Gastrocnemius medialis (tissue), 4 donors: ENCODE measurements around the gene LRRC27. TPM values are rescaled to one million over a fixed set of nuclear protein-coding genes. Genes with fewer than 3 reads are reported as not detected.

Experiments
- ATAC-seq, 2 donors: fragments of 150-250 bp; one replicate each; pipeline ENCODE4 v1.9.1; 2016
- DNase-seq, 2 donors: peaks; one replicate each; pipeline ENCODE4 v3.0.0-alpha.2; 2019
- H3K27ac ChIP-seq, 4 donors: fragments of 200-600 bp; sonication (generic); 1 replicate in 1 of 4; 2 replicates in 3 of 4; pipeline ENCODE4 v1.5.1; 2016 to 2018; ENCODE audit warnings: mild to moderate bottlenecking in 2 of 4, moderate library complexity in 1 of 4
- H3K27me3 ChIP-seq, 3 donors: fragments of 200-600 bp; sonication (generic) in 2 of 3; 1 replicate in 1 of 3; 2 replicates in 2 of 3; pipeline versions ENCODE4 v1.5.1 to v1.6.0; 2016 to 2019; ENCODE audit warnings: mild to moderate bottlenecking in 1 of 3, moderate library complexity in 1 of 3
- H3K36me3 ChIP-seq, 2 donors: fragments of 200-600 bp; sonication (generic) in 1 of 2; one replicate each; pipeline ENCODE4 v1.5.1; 2017 to 2018
- H3K4me1 ChIP-seq, 2 donors: fragments of 200-600 bp; sonication (generic) in 1 of 2; one replicate each; pipeline ENCODE4 v1.5.1; 2016 to 2017; ENCODE audit warnings: mild to moderate bottlenecking in 2 of 2
- H3K4me3 ChIP-seq, 4 donors: fragments of 200-600 bp; sonication (generic) in 3 of 4; 1 replicate in 1 of 4; 2 replicates in 3 of 4; pipeline ENCODE4 v1.5.1; 2016 to 2019; ENCODE audit warnings: mild to moderate bottlenecking in 2 of 4
- H3K9me3 ChIP-seq, 3 donors: fragments of 200-600 bp; sonication (generic) in 2 of 3; 1 replicate in 1 of 3; 2 replicates in 2 of 3; pipeline ENCODE4 v1.5.1; 2016 to 2019
- POLR2A ChIP-seq, 2 donors: fragments of 450-650 bp; IDR thresholded peaks; one replicate each; pipeline ENCODE4 v1.6.1; 2017; ENCODE audit warnings: antibody characterized with exemption in 2 of 2, mild to moderate bottlenecking in 2 of 2, moderate library complexity in 2 of 2
- in situ Hi-C, 4 donors: fragments of 200-750 bp; cut with MboI; loops; one replicate each; pipeline versions ENCODE4 v1.15.0 to v1.8.0; 2017; ENCODE audit warnings: low sequenced_read_pairs in 4 of 4
- intact Hi-C: fragments of 100-400 bp; cut with DNase I; formaldehyde crosslinking; loops from one replicate; pipeline ENCODE4 v1.15.1; 2023; ENCODE audit warnings: low total_unique reads
- total RNA-seq, 4 donors: library from RNA; depleted of rRNA; stranded (reverse); fragments of >200 nt; gene quantifications; one replicate each; pipeline versions ENCODE4 v1.1.0 to v1.2.3, GENCODE V29; 2016
- TF ChIP-seq, protein P1 (sequence below), 5 experiments: fragments of 450-650 bp in 3 of 5; fragments of 200-600 bp in 2 of 5; sonication (generic) in 2 of 5; IDR thresholded peaks in 4 of 5; conservative IDR thresholded peaks in 1 of 5; 1 replicate in 4 of 5; 2 replicates in 1 of 5; pipeline ENCODE4 v1.5.1; 2016 to 2019; ENCODE audit warnings: antibody characterized with exemption in 5 of 5, mild to moderate bottlenecking in 3 of 5, moderate library complexity in 3 of 5

Gene LRRC27
- total RNA-seq, 4 donors from 2014 or later, result 1.0 to 7.0 (median 4.1) TPM

DNA sequence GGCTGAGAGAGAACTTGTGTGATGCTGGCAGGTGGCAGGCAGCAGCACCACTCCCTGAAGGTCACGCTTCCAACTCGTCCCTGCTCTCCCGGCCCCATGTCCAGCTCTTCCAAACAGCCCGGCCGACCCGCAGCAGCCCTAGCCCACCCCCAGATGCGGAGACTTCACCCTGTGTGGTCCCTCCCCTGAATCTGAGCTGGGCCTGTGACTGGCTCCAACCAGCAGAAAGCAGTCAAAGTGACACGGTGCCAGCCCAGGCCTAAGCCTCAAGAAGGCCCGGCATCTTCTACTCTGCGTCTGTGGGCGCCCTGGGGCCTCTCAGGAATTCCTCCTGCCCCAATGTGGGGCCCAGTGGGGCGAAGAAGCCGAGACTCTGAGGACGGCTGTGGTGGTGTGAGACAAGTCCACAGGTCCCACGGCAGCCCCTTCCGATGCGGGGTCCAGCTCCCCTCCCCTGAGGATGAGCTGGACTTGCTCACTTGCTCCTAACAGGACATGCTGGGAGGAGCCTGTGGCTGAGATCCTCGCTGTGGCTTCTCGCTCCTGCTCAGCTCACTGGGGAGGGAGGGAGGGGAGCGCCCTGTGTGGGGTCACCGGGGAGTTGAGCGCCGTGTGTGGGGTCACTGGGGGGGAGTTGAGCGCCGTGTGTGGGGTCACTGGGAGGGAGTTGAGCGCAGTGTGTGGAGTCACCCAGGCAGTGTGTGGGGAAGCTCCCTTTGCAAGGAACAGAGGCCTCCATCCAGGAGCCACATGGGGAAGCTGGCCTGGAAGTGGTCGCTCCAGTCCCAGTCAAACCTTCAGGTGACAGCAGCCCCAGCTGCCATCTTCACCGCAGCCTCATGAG lies 33.7 kb upstream of the LRRC27 start:
- ATAC-seq, result no peak

DNA sequence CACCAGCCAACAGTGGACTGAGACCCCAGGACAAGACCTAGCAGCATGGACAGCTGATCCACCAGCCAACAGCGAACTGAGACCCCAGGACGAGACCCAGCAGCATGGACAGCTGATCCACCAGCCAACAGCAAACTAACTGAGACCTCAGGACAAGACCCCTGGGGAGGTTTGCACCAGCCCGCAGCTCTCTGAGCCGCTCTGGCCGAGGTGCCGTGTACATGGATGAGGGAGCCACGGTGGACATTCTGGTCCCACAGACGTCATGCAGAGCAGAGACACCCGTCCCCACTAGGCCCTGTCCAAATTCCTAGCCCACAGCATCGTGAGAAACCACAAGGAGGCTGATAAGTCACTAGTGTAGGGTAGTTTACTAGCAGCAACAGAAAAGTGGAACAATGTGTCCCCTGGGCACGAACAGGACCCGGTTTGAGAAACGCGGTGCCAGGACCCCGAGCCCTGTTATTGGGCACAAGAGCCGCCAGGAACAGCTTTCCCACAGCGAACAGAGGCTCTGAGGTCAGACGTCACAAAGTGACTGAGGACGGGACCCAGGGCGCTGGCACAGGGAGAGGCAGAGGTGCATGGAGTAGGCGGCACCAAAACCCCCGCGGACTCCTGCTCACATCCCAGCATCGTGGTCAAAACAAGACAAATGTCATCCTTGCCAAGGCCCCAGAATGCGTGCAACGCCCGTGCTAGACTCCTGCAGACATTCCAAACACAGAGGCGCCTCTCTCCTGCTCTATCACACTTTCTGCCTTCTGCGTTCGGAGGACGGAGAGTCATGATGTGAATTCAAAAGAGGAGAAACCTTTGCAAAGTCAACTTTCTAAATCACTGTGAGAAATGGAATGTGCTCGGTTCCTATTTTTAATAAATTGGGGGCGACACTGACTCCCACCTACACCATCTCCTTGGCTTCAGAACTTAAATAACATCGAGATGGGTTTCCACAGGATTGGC lies 32.3 kb upstream of the LRRC27 start:
- no peaks in the 10 kb centered on the region for H3K4me1 ChIP-seq
- H3K27ac ChIP-seq, result no peak overlapping the region
- no peaks in the 10 kb centered on the region for H3K36me3 ChIP-seq
- no peak for TF ChIP-seq POLR2A (IDR thresholded peaks at IDR 0.05)
- TF ChIP-seq, protein P1, sequence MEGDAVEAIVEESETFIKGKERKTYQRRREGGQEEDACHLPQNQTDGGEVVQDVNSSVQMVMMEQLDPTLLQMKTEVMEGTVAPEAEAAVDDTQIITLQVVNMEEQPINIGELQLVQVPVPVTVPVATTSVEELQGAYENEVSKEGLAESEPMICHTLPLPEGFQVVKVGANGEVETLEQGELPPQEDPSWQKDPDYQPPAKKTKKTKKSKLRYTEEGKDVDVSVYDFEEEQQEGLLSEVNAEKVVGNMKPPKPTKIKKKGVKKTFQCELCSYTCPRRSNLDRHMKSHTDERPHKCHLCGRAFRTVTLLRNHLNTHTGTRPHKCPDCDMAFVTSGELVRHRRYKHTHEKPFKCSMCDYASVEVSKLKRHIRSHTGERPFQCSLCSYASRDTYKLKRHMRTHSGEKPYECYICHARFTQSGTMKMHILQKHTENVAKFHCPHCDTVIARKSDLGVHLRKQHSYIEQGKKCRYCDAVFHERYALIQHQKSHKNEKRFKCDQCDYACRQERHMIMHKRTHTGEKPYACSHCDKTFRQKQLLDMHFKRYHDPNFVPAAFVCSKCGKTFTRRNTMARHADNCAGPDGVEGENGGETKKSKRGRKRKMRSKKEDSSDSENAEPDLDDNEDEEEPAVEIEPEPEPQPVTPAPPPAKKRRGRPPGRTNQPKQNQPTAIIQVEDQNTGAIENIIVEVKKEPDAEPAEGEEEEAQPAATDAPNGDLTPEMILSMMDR (IDR thresholded peaks at IDR 0.05 in 4 of 5, conservative IDR thresholded peaks at IDR 0.05 in 1 of 5), result no peak
- H3K27me3 ChIP-seq, result peaks cover 0 to 3% (median 0%) of the 10 kb centered on the region in 3 donors
- no peak for ATAC-seq
- in situ Hi-C loops, result no loop called here
- DNase-seq, result no peak
- no peak overlapping the region for H3K4me3 ChIP-seq
- H3K9me3 ChIP-seq, result no peaks in the 10 kb centered on the region
- intact Hi-C loops, result no loop called here

More for the DNA sequence above, 33.7 kb upstream of the LRRC27 start:
- H3K27me3 ChIP-seq, result peaks cover 0 to 3% (median 0%) of the 10 kb centered on the region in 3 donors
- H3K4me1 ChIP-seq, result no peaks in the 10 kb centered on the region
- in situ Hi-C loops (no loop called here), intact Hi-C loops (no loop called here)
- no peaks in the 10 kb centered on the region for H3K36me3 ChIP-seq
- no peak for TF ChIP-seq POLR2A (IDR thresholded peaks at IDR 0.05)
- TF ChIP-seq, protein P1 (IDR thresholded peaks at IDR 0.05 in 4 of 5, conservative IDR thresholded peaks at IDR 0.05 in 1 of 5), result no peak
- no peak for DNase-seq
- no peak overlapping the region for H3K27ac ChIP-seq
- H3K4me3 ChIP-seq, result no peak overlapping the region
- no peaks in the 10 kb centered on the region for H3K9me3 ChIP-seq

DNA sequence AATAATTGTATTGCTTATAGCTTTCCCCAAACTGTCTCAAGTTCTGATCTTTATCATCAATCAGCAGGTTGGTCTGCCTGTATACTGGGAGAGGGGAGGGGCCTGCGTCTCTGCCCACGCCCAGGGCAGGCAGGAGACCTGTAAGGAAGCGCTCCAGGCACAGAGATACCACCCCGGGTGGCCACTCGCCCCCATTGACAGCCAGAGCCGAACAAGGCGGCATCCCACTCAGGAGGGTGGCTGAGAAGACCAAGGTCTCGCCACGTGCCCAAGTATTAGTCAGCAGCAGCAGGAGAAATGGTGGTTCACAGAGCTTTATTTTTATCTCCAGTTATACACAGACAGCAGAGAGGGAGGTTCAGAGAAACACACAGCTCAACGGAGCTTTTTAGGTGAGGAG lies 31.4 kb upstream of the LRRC27 start:
- Histone ChIP-seq H3K27me3 (peaks cover 0 to 7% (median 6%) of the 10 kb centered on the region in 3 donors), H3K9me3 (no peaks in the 10 kb centered on the region), H3K4me3 (no peak overlapping the region), H3K27ac (no peak overlapping the region), H3K4me1 (no peaks in the 10 kb centered on the region), H3K36me3 (no peaks in the 10 kb centered on the region)
- intact Hi-C loops (no loop called here), in situ Hi-C loops (no loop called here)
- TF ChIP-seq POLR2A (IDR thresholded peaks at IDR 0.05), result no peak
- TF ChIP-seq, protein P1 (IDR thresholded peaks at IDR 0.05 in 4 of 5, conservative IDR thresholded peaks at IDR 0.05 in 1 of 5), result no peak
- ATAC-seq (no peak), DNase-seq (no peak)

DNA sequence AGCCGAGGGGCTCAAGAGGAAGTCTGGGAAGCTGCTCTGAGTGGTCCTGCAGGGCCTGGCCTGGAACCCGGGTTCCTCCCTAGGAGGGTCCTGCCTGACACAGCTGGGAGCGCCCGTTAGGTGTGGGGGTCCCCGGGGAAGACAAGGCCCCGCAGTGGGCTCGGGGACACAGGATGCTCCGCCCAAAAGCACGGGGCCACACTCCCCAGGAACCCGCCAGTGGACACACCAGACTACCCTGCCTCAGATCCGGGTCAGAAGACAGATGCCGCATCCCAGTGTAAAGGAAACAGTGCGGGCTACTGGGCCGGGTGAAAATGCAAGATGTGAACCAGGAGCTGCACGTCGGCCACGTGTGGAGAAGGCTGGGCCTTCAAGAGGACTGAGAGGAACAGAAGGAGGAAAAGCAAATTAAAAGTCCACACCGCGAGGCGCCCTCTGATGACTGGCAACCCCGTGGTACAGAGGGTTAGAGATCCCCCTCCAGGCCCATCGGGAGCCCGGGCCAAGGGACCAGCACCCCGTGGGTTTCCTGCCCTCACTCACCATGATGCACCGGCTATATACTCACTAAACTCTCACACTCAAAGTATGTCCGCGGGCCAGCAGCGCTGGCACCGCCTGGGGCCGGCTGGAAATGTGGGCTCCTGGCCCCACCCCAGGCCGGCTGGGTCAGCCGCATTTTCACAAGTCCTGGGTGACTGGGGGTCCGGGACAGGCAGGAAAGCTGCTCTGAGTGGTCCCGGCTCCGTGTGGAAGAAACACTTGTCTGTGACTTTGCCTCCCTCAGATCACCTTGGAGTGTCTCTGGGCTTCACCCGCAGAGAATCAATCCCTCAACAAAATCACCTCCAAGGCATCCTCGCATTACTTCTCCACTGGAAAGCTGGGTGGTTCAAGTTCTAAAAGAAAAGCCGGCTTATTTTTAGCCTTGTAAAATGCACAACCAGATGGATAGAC lies 30.3 kb upstream of the LRRC27 start:
- intact Hi-C loops, result no loop called here
- no peak overlapping the region for H3K4me3 ChIP-seq
- H3K4me1 ChIP-seq, result peaks cover 0 to 3% of the 10 kb centered on the region in 2 donors
- ATAC-seq (no peak), DNase-seq (no peak)
- in situ Hi-C loops, result no loop called here
- H3K27me3 ChIP-seq, result peaks cover 4 to 12% (median 12%) of the 10 kb centered on the region in 3 donors
- no peak overlapping the region for H3K27ac ChIP-seq
- no peaks in the 10 kb centered on the region for H3K9me3 ChIP-seq
- no peaks in the 10 kb centered on the region for H3K36me3 ChIP-seq
- TF ChIP-seq POLR2A (IDR thresholded peaks at IDR 0.05), result no peak
- TF ChIP-seq, protein P1 (IDR thresholded peaks at IDR 0.05 in 4 of 5, conservative IDR thresholded peaks at IDR 0.05 in 1 of 5), result no peak
